HepG2 (cell line): Measurements from ENCODE around the gene MXI1.

Source experiments
- CBX1 ChIP-seq: IDR thresholded peaks from one replicate; pipeline ENCODE4 v1.6.1; 2016; ENCODE audit warnings: antibody characterized with exemption, low read depth
- FOXA3 ChIP-seq: IDR thresholded peaks from 2 replicates; pipeline ENCODE4 v1.6.1; 2016; ENCODE audit warnings: missing genetic modification reagents, missing compliant biosample characterization
- JUND ChIP-seq: sonication (generic); formaldehyde crosslinking; IDR thresholded peaks from 2 replicates; pipeline ENCODE4 v1.8.0; 2022; ENCODE audit warnings: mild to moderate bottlenecking, missing genetic modification reagents
- PHB2 ChIP-seq: fragments of 450-650 bp; IDR thresholded peaks from 2 replicates; pipeline ENCODE4 v1.6.1; 2018; ENCODE audit not compliant: partially characterized antibody
- RFXANK ChIP-seq: IDR thresholded peaks from 2 replicates; pipeline ENCODE4 v1.6.1; 2016
- ZNF138 ChIP-seq: sonication (generic); formaldehyde crosslinking; IDR thresholded peaks from 2 replicates; pipeline ENCODE4 v1.5.0; 2020; ENCODE audit warnings: mild to moderate bottlenecking, low read depth, missing genetic modification reagents
- ZNF160 ChIP-seq: sonication (generic); formaldehyde crosslinking; IDR thresholded peaks from 2 replicates; pipeline ENCODE4 v1.8.0; 2022; ENCODE audit warnings: mild to moderate bottlenecking, inconsistent platforms, missing genetic modification reagents
- TF ChIP-seq, protein P1 (sequence below): sonication (generic); formaldehyde crosslinking; conservative IDR thresholded peaks from 2 replicates; pipeline ENCODE4 v1.5.0; 2020; ENCODE audit warnings: missing genetic modification reagents

DNA sequence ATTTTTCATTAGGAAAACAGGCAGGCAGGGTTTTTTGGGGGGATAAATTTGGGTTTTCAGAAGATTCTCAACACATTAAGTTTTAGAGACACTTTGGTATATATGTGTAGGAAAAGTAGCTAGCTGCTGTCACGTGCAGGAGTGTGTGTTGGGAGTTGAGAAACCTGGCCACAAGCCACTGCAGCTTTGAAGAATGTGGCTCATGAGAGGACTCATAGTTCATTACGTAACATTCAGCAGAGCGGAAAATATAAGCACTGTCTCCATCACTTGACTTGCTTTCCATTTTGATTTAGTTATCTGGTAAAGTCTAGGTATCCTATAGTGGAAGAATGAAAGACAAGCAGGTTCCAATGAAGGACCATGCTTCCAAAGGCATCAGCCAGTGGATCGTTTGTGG, 66.1 kb downstream of the MXI1 start:
- TF ChIP-seq, protein P1, sequence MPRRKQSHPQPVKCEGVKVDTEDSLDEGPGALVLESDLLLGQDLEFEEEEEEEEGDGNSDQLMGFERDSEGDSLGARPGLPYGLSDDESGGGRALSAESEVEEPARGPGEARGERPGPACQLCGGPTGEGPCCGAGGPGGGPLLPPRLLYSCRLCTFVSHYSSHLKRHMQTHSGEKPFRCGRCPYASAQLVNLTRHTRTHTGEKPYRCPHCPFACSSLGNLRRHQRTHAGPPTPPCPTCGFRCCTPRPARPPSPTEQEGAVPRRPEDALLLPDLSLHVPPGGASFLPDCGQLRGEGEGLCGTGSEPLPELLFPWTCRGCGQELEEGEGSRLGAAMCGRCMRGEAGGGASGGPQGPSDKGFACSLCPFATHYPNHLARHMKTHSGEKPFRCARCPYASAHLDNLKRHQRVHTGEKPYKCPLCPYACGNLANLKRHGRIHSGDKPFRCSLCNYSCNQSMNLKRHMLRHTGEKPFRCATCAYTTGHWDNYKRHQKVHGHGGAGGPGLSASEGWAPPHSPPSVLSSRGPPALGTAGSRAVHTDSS (CRISPR knock-in tag): no peak
- TF ChIP-seq PHB2 (no peak), JUND (no peak), ZNF138 (CRISPR knock-in tag) (no peak), FOXA3 (no peak), RFXANK (no peak), ZNF160 (CRISPR knock-in tag) (no peak), CBX1 (no peak)
